Measurements from ENCODE around the gene COPS7A. TPM values are rescaled to one million over a fixed set of nuclear protein-coding genes. Genes with fewer than 3 reads are reported as not detected.
"Not testable (repeated sequence)": the region's sequence is repeated elsewhere in the genome, so short reads cannot be mapped to it uniquely, and the experiment has no call there.

The COPS7A gene
- total RNA-seq, 1 donor from 2014 or later, result 35.4 TPM

DNA sequence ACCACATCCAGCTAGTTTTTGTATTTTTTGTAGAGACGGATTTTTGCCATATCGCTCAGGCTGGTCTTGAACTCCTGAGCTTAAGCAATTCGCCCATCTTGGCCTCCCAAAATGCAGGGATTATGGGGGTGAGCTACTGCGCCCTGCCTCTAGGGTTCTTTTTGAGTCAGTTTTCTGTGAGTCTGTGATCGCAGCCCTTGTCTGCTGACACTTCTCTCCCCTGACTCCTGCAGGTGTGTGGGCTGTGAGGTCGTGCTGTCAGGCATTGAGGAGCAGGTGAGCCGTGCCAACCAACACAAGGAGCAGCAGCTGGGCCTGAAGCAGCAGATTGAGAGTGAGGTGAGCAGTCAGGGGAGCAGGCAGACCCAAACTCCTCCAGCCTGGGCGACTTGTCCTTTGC is 6.3 kb downstream of the COPS7A start:
- Histone ChIP-seq H3K4me1 (peaks cover under 1% of the 10 kb centered on the region), H3K4me3 (no peak overlapping the region), H3K9me3 (no peaks in the 10 kb centered on the region), H3K27ac (no peak overlapping the region), H3K36me3 (peaks cover 0 to 42% of the 10 kb centered on the region in 2 donors), H3K27me3 (no peaks in the 10 kb centered on the region)
- TF ChIP-seq POLR2AphosphoS5 (IDR thresholded peaks at IDR 0.05; ENCODE audit: insufficient read depth in 1 of 2, low read depth in 1 of 2) (no peak), POLR2A (IDR thresholded peaks at IDR 0.05) (no peak)
- TF ChIP-seq, protein P1, sequence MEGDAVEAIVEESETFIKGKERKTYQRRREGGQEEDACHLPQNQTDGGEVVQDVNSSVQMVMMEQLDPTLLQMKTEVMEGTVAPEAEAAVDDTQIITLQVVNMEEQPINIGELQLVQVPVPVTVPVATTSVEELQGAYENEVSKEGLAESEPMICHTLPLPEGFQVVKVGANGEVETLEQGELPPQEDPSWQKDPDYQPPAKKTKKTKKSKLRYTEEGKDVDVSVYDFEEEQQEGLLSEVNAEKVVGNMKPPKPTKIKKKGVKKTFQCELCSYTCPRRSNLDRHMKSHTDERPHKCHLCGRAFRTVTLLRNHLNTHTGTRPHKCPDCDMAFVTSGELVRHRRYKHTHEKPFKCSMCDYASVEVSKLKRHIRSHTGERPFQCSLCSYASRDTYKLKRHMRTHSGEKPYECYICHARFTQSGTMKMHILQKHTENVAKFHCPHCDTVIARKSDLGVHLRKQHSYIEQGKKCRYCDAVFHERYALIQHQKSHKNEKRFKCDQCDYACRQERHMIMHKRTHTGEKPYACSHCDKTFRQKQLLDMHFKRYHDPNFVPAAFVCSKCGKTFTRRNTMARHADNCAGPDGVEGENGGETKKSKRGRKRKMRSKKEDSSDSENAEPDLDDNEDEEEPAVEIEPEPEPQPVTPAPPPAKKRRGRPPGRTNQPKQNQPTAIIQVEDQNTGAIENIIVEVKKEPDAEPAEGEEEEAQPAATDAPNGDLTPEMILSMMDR (IDR thresholded peaks at IDR 0.05), result no peak
- DNase-seq (ENCODE audit: extremely low spot score in 2 of 2), result no peak
- intact Hi-C loops (cut with DNase I), result no loop called here

DNA sequence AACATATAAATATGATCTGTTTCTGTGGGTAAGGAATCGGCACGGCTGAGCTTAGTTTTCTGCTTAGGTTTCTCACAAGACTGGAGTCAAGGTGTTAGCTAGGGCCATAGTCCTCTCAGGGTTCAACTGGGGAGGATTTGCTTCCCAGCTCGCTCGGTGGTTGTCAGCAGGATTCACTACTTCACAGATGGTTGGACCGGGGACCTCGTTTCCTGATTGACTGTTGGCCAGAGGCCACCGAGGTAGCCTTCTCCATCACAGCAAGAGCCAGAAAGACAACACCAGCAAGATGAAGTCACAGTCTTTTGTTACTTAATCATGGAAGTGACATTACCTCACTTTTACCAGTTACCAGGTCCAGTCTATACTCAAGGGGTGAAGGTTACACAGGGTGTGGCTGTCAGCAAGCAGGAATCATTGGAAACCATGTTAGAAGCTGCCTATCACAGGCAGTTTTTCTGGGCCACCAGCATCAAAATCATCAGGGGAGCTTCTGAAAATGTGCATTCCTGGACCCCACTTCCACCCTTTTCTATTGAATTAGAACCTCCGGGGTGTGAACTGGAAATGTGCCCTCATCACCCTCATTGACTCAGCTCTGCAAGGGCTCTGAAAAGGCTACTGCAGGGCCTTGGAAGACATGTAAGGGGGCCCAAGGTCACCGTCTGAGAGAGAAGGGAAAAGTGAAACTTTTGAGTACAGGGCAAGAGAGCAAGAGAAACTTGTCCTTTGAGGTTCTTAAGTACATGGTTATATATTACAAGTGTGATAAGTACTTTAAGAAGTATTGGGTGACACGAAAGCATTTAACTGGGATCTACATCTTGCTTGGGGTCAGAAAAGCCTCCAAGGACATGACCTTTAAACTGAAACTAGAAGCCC is 10.9 kb downstream of the COPS7A start:
- H3K36me3 ChIP-seq, result peaks cover 0 to 23% of the 10 kb centered on the region in 2 donors
- no peak overlapping the region for H3K4me3 ChIP-seq
- TF ChIP-seq POLR2A (IDR thresholded peaks at IDR 0.05) (no peak), POLR2AphosphoS5 (IDR thresholded peaks at IDR 0.05; ENCODE audit: insufficient read depth in 1 of 2, low read depth in 1 of 2) (no peak)
- TF ChIP-seq, protein P1 (IDR thresholded peaks at IDR 0.05), result no peak
- intact Hi-C loops (cut with DNase I), result loop anchor here (5.0 kb wide), 1 partner anchor 43 kb away; no protein-coding TSS in a partner anchor
- no peak for DNase-seq (ENCODE audit: extremely low spot score in 2 of 2)
- no peaks in the 10 kb centered on the region for H3K27me3 ChIP-seq
- H3K9me3 ChIP-seq, result no peaks in the 10 kb centered on the region
- peaks cover 5% of the 10 kb centered on the region for H3K4me1 ChIP-seq
- H3K27ac ChIP-seq, result no peak overlapping the region

DNA sequence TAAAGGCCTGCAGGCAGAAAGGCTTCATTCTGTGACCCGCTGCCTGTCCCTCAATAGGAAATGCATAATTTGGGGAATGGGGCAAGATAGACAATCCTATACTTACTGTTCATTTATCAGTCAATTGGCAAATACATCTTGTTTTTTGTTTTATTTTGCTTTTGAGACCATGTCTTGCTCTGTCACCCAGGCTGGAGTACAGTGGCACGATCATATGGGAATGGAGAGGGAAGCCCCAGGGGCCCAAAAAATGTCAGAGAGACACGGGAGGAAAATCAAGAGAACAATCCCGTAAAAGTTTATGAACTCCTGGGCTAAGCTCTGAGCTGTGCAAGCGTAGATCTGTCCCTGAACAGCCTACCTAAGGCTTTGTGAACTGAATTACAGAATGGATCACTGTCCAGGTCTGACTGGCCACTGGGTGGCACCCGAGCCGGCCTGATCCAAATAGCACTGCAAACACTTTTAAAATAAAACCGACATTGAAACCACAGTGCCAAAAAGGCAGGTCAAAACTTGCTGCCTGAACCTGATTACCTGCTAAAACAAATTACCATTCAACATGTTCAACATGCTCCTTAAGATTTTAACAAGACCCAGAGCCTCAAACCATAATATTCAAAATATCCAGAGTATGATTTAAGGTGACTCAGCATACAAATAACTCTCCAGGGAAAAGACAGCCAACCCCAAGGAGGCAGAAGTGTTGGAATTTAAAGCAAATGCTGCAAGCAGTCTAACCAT is 11.8 kb downstream of the COPS7A start:
- Histone ChIP-seq H3K27ac (peak overlapping the region; percentile 33), H3K27me3 (no peaks in the 10 kb centered on the region), H3K4me1 (peaks cover 5% of the 10 kb centered on the region), H3K36me3 (peaks cover 0 to 14% of the 10 kb centered on the region in 2 donors), H3K9me3 (no peaks in the 10 kb centered on the region), H3K4me3 (no peak overlapping the region)
- TF ChIP-seq POLR2AphosphoS5 (IDR thresholded peaks at IDR 0.05; ENCODE audit: insufficient read depth in 1 of 2, low read depth in 1 of 2) (peak in 1 of 2 donors; percentile 89), POLR2A (IDR thresholded peaks at IDR 0.05) (no peak)
- TF ChIP-seq, protein P1 (IDR thresholded peaks at IDR 0.05), result peak in 2 of 3 experiments; percentile 74 to 75
- intact Hi-C loops (cut with DNase I), result loop anchor here (5.0 kb wide), 1 partner anchor 42 kb away; no protein-coding TSS in a partner anchor
- DNase-seq (ENCODE audit: extremely low spot score in 2 of 2), result no peak

DNA sequence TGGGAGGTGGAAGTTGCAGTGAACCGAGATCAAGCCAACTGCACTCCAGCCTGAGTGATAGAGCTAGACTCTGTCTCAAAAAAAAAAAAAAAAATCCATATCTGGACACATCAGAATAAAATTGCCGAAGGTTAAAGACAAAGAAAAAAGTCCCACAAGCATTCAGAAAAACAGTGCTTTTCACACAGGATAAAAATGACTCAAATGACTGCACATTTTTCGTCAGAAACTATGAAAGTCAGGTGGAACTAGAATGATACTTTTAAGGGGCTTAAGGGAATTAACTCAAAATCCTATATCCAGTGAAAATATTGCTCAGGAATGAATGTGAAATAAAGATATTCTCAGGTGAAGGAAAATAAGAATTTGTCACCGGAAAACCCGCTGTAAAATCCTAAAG is 12.9 kb downstream of the COPS7A start:
- peaks cover 0 to 6% of the 10 kb centered on the region in 2 donors for H3K36me3 ChIP-seq
- H3K4me3 ChIP-seq, result no peak overlapping the region
- no peaks in the 10 kb centered on the region for H3K27me3 ChIP-seq
- TF ChIP-seq POLR2AphosphoS5 (IDR thresholded peaks at IDR 0.05; ENCODE audit: insufficient read depth in 1 of 2, low read depth in 1 of 2) (no peak), POLR2A (IDR thresholded peaks at IDR 0.05) (no peak)
- TF ChIP-seq, protein P1 (IDR thresholded peaks at IDR 0.05), result no peak
- peaks cover 5% of the 10 kb centered on the region for H3K4me1 ChIP-seq
- H3K9me3 ChIP-seq, result no peaks in the 10 kb centered on the region
- intact Hi-C loops (cut with DNase I), result loop anchor here (5.0 kb wide), 1 partner anchor 41 kb away; no protein-coding TSS in a partner anchor
- no peak overlapping the region for H3K27ac ChIP-seq
- no peak for DNase-seq (ENCODE audit: extremely low spot score in 2 of 2)

DNA sequence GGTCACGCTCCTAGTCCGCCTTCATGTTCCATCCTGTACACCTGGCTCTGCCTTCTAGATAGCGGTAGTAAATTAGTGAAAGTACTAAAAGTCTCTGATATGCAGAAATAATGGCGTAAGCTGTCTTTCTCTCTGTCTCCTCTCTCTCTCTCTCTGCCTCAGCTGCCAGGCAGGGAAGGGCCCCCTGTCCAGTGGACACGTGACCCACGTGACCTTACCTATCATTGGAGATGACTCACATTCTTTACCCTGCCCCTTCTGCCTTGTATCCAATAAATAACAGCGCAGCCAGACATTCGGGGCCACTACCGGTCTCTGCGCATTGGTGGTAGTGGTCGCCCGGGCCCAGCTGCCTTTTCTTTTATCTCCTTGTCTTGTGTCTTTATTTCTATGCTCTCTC is 18.2 kb downstream of the COPS7A start:
- DNase-seq (ENCODE audit: extremely low spot score in 2 of 2); intact Hi-C loops (cut with DNase I); H3K9me3 ChIP-seq; H3K27ac ChIP-seq; H3K4me3 ChIP-seq; H3K36me3 ChIP-seq; H3K27me3 ChIP-seq; H3K4me1 ChIP-seq: not testable (repeated sequence)
